ENCODE data around the gene ATP9B.

ATP9B gene

DNA sequence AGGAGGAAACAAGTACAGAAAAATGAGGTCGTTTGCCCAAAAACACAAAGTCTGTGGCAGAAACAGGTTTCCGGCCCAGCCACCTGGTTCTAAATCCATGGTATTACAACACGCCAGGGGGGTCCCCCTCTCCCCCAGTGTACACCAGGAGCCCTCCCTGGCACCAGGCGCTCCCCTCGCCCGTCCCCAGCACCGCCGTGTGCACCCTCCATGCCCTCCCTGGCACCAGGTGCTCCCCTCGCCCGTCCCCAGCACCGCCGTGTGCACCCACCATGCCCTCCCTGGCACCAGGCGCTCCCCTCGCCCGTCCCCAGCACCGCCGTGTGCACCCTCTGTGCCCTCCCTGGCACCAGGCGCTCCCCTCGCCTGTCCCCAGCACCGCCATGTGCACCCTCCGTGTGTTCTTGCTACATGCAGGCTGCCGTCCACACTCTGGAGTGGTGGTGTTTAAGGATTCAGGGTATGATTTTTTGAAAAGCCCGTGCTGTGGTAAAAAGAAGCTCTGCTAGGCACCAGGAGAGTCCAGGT, 266.7 kb downstream of the ATP9B start:
- no peak overlapping the region for H3K4me3 ChIP-seq (ENCODE audit: low read length)
- no peak for DNase-seq (ENCODE audit: low read depth)
- no peak overlapping the region for H3K9ac ChIP-seq (ENCODE audit: low read length)
- H3K36me3 ChIP-seq (ENCODE audit: control insufficient read depth, insufficient read depth, low read length, severe bottlenecking), result peaks cover 40% of the 10 kb centered on the region
- H3K4me1 ChIP-seq (ENCODE audit: control insufficient read depth, insufficient read depth, low read length), result no peaks in the 10 kb centered on the region
- no peaks in the 10 kb centered on the region for H3K9me3 ChIP-seq (ENCODE audit: control insufficient read depth, low read length)
- no peaks in the 10 kb centered on the region for H3K27me3 ChIP-seq (replicated peaks; ENCODE audit: control insufficient read depth, insufficient read depth, low read length)

GRCh38 chr18:79336556-79337142, 267.5 kb downstream of the ATP9B start:
- Histone ChIP-seq H3K9ac (ENCODE audit: low read length) (no peak overlapping the region), H3K4me3 (ENCODE audit: low read length) (no peak overlapping the region), H3K27me3 (replicated peaks; ENCODE audit: control insufficient read depth, insufficient read depth, low read length) (no peaks in the 10 kb centered on the region), H3K9me3 (ENCODE audit: control insufficient read depth, low read length) (no peaks in the 10 kb centered on the region), H3K36me3 (ENCODE audit: control insufficient read depth, insufficient read depth, low read length, severe bottlenecking) (peaks cover 35% of the 10 kb centered on the region), H3K4me1 (ENCODE audit: control insufficient read depth, insufficient read depth, low read length) (no peaks in the 10 kb centered on the region)
- DNase-seq (ENCODE audit: low read depth), result no peak

GRCh38 chr18:79337184-79337583, 268.0 kb downstream of the ATP9B start:
- no peak overlapping the region for H3K4me3 ChIP-seq (ENCODE audit: low read length)
- H3K9me3 ChIP-seq (ENCODE audit: control insufficient read depth, low read length), result no peaks in the 10 kb centered on the region
- peaks cover 32% of the 10 kb centered on the region for H3K36me3 ChIP-seq (ENCODE audit: control insufficient read depth, insufficient read depth, low read length, severe bottlenecking)
- no peaks in the 10 kb centered on the region for H3K4me1 ChIP-seq (ENCODE audit: control insufficient read depth, insufficient read depth, low read length)
- no peaks in the 10 kb centered on the region for H3K27me3 ChIP-seq (replicated peaks; ENCODE audit: control insufficient read depth, insufficient read depth, low read length)
- no peak for DNase-seq (ENCODE audit: low read depth)
- no peak overlapping the region for H3K9ac ChIP-seq (ENCODE audit: low read length)

GRCh38 chr18:79337620-79338019, 268.4 kb downstream of the ATP9B start:
- H3K9ac ChIP-seq (ENCODE audit: low read length), result no peak overlapping the region
- H3K27me3 ChIP-seq (replicated peaks; ENCODE audit: control insufficient read depth, insufficient read depth, low read length), result no peaks in the 10 kb centered on the region
- no peak for DNase-seq (ENCODE audit: low read depth)
- no peak overlapping the region for H3K4me3 ChIP-seq (ENCODE audit: low read length)
- peaks cover 29% of the 10 kb centered on the region for H3K36me3 ChIP-seq (ENCODE audit: control insufficient read depth, insufficient read depth, low read length, severe bottlenecking)
- no peaks in the 10 kb centered on the region for H3K4me1 ChIP-seq (ENCODE audit: control insufficient read depth, insufficient read depth, low read length)
- H3K9me3 ChIP-seq (ENCODE audit: control insufficient read depth, low read length), result no peaks in the 10 kb centered on the region

DNA sequence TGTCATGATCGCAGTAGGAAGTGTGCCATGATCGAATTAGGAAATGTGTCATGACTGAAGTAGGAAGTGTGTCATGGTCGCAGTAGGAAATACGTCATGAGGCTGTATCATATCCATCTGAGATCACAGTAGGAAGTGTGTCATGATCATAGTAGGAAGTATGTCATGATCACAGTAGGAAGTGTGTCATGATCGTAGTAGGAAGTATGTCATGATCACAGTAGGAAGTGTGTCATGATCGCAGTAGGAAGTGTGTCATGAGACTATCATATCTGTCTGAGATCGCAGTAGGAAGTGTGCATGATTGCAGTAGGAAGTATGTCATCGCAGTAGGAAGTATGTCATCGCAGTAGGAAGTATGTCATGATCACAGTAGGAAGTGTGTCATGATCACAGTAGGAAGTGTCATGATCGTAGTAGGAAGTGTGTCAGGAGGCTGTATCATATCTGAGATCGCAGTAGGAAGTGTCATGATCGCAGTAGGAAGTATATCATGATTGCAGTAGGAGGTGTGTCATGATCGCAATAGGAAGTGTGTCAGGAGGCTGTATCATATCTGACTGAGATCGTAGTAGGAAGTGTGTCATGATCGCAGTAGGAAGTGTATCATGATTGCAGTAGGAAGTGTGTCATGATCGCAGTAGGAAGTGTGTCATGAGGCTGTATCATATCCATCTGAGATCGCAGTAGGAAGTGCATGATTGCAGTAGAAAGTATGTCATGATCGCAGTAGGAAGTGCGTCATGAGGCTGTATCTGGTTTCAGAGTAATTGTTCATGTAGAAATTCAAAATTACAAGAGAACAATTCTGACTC, 270.1 kb downstream of the ATP9B start:
- no peaks in the 10 kb centered on the region for H3K9me3 ChIP-seq (ENCODE audit: control insufficient read depth, low read length)
- H3K4me1 ChIP-seq (ENCODE audit: control insufficient read depth, insufficient read depth, low read length), result no peaks in the 10 kb centered on the region
- peaks cover 22% of the 10 kb centered on the region for H3K36me3 ChIP-seq (ENCODE audit: control insufficient read depth, insufficient read depth, low read length, severe bottlenecking)
- H3K9ac ChIP-seq (ENCODE audit: low read length), result no peak overlapping the region
- no peaks in the 10 kb centered on the region for H3K27me3 ChIP-seq (replicated peaks; ENCODE audit: control insufficient read depth, insufficient read depth, low read length)
- no peak for DNase-seq (ENCODE audit: low read depth)
- no peak overlapping the region for H3K4me3 ChIP-seq (ENCODE audit: low read length)

- H3K4me3 ChIP-seq (ENCODE audit: low read length), result no peak overlapping the region
- peaks cover 43% of the 10 kb centered on the region for H3K36me3 ChIP-seq (ENCODE audit: control insufficient read depth, insufficient read depth, low read length, severe bottlenecking)
- H3K9ac ChIP-seq (ENCODE audit: low read length), result no peak overlapping the region
- H3K4me1 ChIP-seq (ENCODE audit: control insufficient read depth, insufficient read depth, low read length), result no peaks in the 10 kb centered on the region
- H3K9me3 ChIP-seq (ENCODE audit: control insufficient read depth, low read length), result no peaks in the 10 kb centered on the region
- H3K27me3 ChIP-seq (replicated peaks; ENCODE audit: control insufficient read depth, insufficient read depth, low read length), result no peaks in the 10 kb centered on the region
- DNase-seq (ENCODE audit: low read depth), result no peak
Observed at GRCh38 chr18:79343567-79344207, 274.5 kb downstream of the ATP9B start.

DNA sequence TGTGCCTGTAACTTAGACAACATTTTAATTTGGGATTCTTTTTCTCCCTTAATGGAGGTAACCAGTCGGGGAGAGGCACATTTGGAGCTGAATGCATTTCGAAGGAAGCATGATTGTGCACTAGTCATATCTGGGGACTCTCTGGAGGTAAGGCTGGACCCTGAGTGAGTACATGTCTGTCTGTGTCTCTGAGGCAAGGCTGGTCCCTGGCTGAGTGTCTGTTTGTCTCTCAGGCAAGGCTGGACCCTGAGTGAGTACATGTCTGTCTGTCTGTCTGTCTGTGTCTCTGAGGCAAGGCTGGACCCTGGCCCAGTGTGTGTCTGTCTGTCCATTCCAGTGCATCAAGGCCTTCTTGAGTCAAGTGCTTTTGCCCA, 275.0 kb downstream of the ATP9B start:
- no peak for DNase-seq (ENCODE audit: low read depth)
- Histone ChIP-seq H3K9me3 (ENCODE audit: control insufficient read depth, low read length) (no peaks in the 10 kb centered on the region), H3K4me1 (ENCODE audit: control insufficient read depth, insufficient read depth, low read length) (no peaks in the 10 kb centered on the region), H3K27me3 (replicated peaks; ENCODE audit: control insufficient read depth, insufficient read depth, low read length) (no peaks in the 10 kb centered on the region), H3K36me3 (ENCODE audit: control insufficient read depth, insufficient read depth, low read length, severe bottlenecking) (peaks cover 43% of the 10 kb centered on the region), H3K4me3 (ENCODE audit: low read length) (no peak overlapping the region), H3K9ac (ENCODE audit: low read length) (no peak overlapping the region)

DNA sequence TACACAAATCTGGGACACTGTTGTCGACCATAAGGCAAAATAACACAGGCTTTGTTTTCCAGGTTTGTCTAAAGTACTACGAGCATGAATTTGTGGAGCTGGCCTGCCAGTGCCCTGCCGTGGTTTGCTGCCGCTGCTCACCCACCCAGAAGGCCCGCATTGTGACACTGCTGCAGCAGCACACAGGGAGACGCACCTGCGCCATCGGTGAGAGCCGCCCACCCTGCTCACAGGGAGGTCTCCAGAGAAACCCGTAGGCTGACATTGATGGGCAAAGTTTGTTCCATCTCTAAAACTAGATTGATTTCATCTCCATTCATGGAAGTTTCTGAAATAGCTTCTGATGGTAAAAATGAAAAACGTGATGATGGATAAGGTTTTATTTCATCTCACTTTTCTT, 276.2 kb downstream of the ATP9B start:
- H3K4me1 ChIP-seq (ENCODE audit: control insufficient read depth, insufficient read depth, low read length), result no peaks in the 10 kb centered on the region
- no peaks in the 10 kb centered on the region for H3K27me3 ChIP-seq (replicated peaks; ENCODE audit: control insufficient read depth, insufficient read depth, low read length)
- H3K36me3 ChIP-seq (ENCODE audit: control insufficient read depth, insufficient read depth, low read length, severe bottlenecking), result peaks cover 48% of the 10 kb centered on the region
- H3K9me3 ChIP-seq (ENCODE audit: control insufficient read depth, low read length), result no peaks in the 10 kb centered on the region
- DNase-seq (ENCODE audit: low read depth), result no peak
- H3K4me3 ChIP-seq (ENCODE audit: low read length), result no peak overlapping the region
- H3K9ac ChIP-seq (ENCODE audit: low read length), result no peak overlapping the region

DNA sequence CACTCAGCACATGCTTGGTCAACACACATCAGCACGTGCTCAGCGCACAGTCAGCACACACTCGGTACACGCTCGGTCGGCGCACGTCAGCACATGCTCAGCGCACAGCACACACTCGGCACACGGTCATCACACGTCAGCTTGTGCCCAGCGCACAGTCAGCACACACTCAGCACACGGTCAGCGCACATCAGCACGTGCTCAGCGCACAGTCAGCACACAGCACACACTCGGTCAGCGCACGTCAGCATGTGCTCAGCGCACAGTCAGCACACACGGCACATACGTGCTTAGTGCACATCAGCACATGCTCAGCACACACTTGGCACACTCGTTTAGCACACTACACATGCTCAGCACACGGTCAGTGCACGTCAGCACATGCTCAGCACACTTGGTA, 276.8 kb downstream of the ATP9B start:
- no peak overlapping the region for H3K4me3 ChIP-seq (ENCODE audit: low read length)
- no peak overlapping the region for H3K9ac ChIP-seq (ENCODE audit: low read length)
- H3K36me3 ChIP-seq (ENCODE audit: control insufficient read depth, insufficient read depth, low read length, severe bottlenecking), result peaks cover 49% of the 10 kb centered on the region

GRCh38 chr18:79348066-79348465, 278.9 kb downstream of the ATP9B start:
- H3K27me3 ChIP-seq (replicated peaks; ENCODE audit: control insufficient read depth, insufficient read depth, low read length), result no peaks in the 10 kb centered on the region
- peaks cover 55% of the 10 kb centered on the region for H3K36me3 ChIP-seq (ENCODE audit: control insufficient read depth, insufficient read depth, low read length, severe bottlenecking)
- H3K4me3 ChIP-seq (ENCODE audit: low read length), result no peak overlapping the region
- DNase-seq (ENCODE audit: low read depth), result no peak
- H3K9me3 ChIP-seq (ENCODE audit: control insufficient read depth, low read length), result no peaks in the 10 kb centered on the region
- no peaks in the 10 kb centered on the region for H3K4me1 ChIP-seq (ENCODE audit: control insufficient read depth, insufficient read depth, low read length)
- H3K9ac ChIP-seq (ENCODE audit: low read length), result no peak overlapping the region

More for the DNA sequence above, 276.8 kb downstream of the ATP9B start:
- H3K9me3 ChIP-seq (ENCODE audit: control insufficient read depth, low read length), result no peaks in the 10 kb centered on the region
- no peaks in the 10 kb centered on the region for H3K27me3 ChIP-seq (replicated peaks; ENCODE audit: control insufficient read depth, insufficient read depth, low read length)
- H3K4me1 ChIP-seq (ENCODE audit: control insufficient read depth, insufficient read depth, low read length), result no peaks in the 10 kb centered on the region
- DNase-seq (ENCODE audit: low read depth), result no peak

DNA sequence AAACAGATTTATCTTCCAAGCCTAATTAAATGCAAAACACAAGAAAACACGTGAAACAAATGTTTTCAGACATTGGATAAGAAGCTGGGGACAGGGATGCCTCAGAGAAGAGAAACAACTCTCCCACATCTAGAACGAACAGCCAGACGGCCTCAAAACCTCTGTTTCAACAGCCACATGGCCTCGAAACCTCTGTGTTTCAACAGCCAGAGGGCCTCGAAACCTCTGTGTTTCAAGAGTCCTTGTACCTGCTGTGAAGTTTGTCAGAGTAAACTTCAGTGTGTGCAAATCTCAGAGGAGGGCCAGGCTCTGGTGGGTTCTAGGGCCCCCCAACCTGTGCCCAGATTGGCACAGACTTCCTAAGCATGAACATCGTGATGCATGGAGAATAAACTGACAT, 283.2 kb downstream of the ATP9B start:
- Histone ChIP-seq H3K4me3 (ENCODE audit: low read length) (no peak overlapping the region), H3K9ac (ENCODE audit: low read length) (no peak overlapping the region), H3K27me3 (replicated peaks; ENCODE audit: control insufficient read depth, insufficient read depth, low read length) (no peaks in the 10 kb centered on the region), H3K4me1 (ENCODE audit: control insufficient read depth, insufficient read depth, low read length) (no peaks in the 10 kb centered on the region), H3K36me3 (ENCODE audit: control insufficient read depth, insufficient read depth, low read length, severe bottlenecking) (peaks cover 25% of the 10 kb centered on the region), H3K9me3 (ENCODE audit: control insufficient read depth, low read length) (no peaks in the 10 kb centered on the region)
- DNase-seq (ENCODE audit: low read depth), result no peak

Measured in adipocyte (in vitro differentiated cells).